ENCODE data around the gene THTPA.

The THTPA gene

DNA sequence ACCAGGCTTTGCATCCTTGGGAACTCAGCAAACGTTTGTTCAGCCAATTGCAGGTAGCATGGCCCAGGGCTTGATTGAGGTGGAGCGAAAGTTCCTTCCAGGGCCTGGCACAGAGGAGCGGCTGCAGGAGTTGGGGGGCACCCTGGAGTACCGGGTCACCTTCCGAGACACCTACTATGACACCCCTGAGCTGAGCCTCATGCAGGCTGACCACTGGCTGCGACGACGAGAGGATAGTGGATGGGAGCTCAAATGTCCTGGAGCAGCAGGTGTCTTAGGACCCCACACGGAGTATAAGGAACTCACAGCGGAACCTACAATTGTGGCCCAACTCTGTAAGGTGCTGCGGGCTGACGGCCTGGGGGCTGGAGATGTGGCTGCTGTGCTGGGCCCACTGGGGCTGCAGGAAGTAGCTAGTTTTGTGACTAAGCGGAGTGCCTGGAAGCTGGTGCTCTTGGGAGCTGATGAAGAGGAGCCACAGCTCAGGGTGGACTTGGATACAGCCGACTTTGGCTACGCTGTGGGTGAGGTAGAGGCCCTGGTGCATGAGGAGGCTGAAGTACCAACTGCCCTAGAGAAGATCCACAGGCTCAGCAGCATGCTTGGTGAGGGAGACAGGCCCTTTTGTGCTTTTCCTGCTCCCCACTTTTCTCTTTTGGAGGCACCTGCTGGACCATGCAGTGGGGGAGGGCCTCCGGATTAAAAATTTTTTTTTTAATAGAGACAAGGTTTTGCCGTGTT, 799 bp downstream of the THTPA start:
- DNase-seq: no peak

DNA sequence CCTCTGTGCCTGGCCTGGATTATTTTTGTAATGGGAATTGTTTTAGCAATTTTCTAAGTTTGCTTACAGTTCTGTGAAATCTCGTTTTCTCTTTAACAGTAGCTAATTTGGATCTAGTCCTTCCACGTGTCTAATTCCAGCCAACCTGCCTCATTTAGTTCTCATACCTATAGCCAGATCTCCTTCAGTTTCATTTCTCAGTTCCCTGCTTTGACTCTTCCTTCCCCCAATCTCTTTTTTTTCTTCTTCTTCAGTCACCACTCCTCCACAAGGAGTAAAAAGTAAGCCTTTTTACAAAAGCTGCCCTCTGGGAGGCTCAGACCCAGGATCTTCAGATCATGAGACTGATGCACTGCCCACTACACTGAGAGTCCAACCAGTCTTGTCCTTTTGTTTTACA, 1.4 kb downstream of the THTPA start:
- DNase-seq: no peak

- no peak for DNase-seq
Observed at GRCh38 chr14:23557946-23558345, 1.9 kb downstream of the THTPA start.

- no peak for DNase-seq
Observed at GRCh38 chr14:23558346-23559009, 2.4 kb downstream of the THTPA start.

- peak; percentile 51 for DNase-seq
Observed at GRCh38 chr14:23559010-23559925, 3.2 kb downstream of the THTPA start.

DNA sequence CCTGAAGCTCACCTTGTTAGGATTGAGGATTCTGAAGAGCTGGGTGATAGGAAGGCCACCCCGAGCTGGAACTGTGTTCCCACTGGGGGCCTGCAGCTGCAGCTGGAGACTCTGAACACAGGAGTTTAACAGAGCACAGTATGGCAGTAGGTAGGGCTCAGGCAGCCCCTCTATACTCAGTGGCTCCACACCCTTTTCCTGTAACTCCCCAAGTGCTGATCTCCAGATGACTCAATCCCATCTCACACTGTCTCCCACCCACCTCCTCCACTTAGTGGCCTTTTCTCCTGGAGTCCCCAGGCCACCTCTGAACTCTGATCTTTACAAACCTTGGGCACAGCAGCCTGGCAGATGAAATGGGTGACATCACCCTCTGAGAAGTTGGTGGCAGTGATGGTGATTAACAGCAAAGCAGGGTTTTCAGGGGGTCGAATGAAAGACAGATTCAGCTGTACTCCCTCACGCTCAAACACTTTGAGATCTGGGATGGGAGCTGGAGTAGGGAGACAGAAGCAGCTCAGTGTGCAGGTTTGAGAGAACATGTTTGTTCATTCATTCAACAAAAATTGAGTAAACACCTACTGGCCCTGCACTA, 4.0 kb downstream of the THTPA start:
- DNase-seq: no peak

DNA sequence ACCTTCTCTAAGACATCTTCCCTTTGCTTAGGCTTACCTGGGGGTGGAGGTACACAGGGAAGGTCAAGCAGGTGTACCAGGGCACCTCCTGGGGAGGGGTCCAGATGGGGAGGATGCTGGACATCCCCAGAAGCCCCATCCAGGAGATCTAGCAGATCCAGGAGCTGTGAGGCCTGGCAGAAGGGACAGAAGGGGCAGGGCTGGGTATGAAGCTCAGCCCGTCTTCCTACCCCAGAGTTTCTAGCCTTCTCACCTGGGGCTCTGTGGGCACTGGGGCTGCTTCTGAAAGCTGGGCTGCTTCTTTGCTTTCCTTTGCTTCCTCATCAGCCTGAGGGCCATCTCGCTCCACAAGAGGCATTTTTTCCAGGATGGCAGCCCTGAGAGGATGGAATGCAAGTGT, 5.2 kb downstream of the THTPA start:
- no peak for DNase-seq

DNA sequence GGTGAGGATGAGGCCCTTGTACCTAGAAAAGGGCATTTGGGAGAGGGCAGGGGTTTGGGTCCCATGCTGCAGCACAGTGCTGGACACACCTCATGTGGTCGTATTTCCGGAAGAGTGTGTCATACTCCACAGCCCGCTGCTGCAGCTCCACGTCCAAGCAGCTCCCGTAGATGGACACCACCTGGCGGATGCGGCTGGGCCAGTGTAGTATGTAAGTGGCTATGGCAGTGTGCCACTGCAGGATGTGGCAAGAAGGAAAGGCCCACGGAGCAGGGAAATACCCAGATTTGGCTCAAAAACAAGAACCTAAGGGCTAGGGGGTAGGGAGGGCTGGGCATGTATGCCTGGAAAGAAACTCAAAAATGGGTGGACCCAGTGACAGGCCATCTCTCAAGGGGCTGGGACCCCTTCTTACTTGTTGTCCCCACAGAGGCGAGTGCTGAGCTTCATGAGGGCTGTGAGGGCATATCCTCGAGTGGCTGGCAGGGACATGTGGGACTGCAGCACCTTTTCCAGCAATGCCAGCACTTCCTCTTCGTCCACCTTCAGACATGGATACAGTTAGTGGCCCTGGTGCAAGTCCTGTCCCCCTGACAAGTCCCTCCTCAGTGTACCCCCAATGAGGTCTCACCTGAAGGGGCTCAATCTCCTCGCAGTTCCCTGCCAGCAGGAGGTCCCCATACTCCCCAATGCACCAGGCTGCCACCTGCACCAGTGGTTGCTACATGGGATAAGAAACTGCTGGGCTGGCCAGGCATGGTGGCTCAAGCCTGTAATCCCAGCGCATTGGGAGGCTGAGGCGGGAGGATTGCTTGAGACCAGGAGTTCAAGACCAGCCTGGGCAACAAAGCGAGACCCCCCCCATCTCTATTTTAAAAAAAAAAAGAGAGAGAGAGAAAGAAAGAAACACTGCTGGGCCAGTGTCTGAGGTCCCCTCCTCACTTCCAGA, 6.1 kb downstream of the THTPA start:
- no peak for DNase-seq

GRCh38 chr14:23562822-23563472, 6.9 kb downstream of the THTPA start:
- peak; percentile 19 for DNase-seq

DNA sequence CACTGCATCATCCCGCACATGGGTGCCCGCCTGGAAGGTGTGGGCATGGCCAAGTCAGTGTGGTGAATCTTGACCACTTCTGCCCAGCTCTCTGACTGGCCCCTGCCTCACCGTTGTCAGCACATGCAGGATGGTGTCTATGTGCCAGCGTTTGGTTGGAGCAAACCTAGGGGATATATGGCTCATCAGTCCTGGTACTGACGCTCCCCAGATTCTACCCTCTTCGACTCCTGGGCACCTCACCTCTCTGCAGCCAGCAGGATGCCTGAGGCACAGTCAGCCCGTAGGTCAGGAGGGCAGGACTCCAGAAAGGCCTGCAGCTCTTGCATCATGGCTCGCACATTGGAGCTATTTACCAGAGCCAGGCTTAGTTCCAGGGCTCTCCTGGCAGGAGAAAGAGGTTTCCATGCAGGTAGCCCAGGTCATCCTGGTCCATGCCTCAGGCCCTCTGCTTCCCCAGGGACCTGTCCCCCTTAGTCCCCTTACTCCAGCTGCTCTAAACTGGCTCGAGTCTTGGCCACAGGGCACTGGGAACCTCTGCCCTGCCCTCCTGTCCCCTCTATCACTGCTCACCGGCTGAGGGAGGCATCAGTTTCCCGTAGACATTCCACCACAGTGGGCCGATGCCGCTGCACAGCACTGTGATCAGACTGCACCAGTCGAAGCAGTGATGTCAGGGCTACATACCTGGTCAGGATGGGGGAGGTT, 7.6 kb downstream of the THTPA start:
- DNase-seq: no peak

GRCh38 chr14:23564181-23564812, 8.2 kb downstream of the THTPA start:
- DNase-seq: no peak

GRCh38 chr14:23564876-23565275, 8.8 kb downstream of the THTPA start:
- DNase-seq: no peak

DNA sequence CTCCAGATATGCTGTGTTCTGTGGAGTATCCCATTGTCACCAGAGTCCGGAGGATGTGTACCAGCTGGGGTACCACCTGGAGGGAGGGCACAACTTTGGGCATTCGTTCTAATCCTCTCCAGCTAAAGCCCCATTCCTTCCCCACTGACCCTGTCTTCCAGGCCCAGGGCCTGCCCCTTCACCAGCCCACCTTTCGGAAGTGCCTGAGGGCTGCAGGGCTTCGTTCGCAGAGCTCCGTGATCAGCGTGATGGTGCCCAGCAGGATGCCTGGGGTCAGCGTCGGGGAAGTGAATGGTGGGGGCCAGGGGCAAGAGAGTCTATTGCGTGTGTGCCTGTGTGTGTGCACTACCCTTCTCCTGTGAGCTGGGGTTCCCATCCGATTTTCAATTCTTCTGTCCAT, 9.6 kb downstream of the THTPA start:
- DNase-seq: no peak

DNA sequence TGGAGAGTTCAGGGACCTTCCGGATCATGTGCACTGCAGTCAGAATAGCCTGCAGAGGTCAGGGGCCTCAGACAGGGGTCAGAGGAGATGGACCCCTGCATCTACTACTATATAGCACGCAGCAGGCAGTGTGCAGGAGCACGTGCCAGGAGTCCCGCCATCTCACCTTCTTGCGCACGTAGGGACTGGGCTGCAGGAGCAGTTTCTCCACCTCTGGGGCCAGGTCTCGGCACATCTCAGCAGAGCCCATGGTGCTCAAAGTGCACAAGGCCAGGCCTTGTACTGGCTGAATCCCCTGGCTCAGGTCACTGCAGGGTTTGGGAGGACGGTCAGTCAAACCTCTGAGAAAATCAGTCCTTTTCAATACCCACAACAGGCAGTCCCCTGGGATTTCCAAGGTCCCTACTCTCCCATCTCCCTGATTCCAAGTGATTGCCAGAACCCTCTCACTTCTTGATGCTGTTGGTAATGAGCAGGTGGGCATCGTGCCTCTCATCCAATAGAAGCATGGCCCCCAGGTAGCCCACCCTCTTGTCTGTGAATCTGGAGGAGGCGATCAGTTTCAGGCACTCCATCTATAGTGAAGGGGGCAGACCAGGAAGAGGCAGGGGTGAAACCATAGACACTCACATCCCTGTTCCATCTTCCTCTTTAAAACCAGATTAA, 10.2 kb downstream of the THTPA start:
- no peak for DNase-seq

GRCh38 chr14:23566778-23567185, 10.7 kb downstream of the THTPA start:
- DNase-seq: no peak

- DNase-seq: peak; percentile 53
Observed at GRCh38 chr14:23567186-23568020, 11.3 kb downstream of the THTPA start, which contains the start of gene AP1G2. Gene AP1G2 (minus strand): TSS chr14:23567791. CDS start chr14:23567314, 477 bp downstream.

DNA sequence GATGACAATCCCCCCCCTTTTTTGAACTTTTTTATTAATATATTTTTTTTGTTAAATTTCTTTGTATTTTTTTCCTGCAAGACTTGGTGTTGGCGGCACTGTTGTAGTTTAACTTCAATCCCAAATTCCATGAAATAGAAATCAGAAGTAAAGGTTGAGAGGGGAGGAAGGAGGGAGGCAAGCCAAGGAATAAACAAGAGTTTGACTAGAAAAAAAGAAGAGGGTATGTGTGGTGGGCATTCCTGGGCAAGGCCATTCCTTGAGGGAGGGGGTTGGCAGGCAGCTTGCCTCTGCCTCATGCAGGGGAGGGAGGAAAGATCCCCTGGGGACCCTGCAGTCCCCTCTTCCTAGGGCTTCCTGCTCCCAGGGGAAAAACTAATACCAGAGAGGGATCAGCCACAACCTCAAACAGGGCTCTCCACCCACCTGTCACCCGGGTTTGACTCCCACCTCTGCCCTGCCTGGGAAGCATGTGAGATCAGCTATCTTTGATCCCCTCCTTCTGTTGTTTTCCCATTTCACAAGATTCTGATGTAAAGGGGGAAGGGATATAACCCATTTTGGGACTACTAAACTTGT, 12.0 kb downstream of the THTPA start:
- DNase-seq: no peak
